ENCODE results near the gene TSPAN9. TPM values are rescaled to one million over a fixed set of nuclear protein-coding genes. Genes with fewer than 3 reads are reported as not detected.

The TSPAN9 gene
- total and polyA plus RNA-seq, 2 of the 4 experiments (the other 2 are of a cell fraction), result 17.7 to 39.1 TPM

GRCh38 chr12:3032770-3033538 lies 44.2 kb upstream of the TSPAN9 start:
- WGBS, 2 experiments (ENCODE audit: extremely low coverage in 2 of 2, insufficient read length in 1 of 2), result 78% methylated on average over 12 of the region's 27 CpGs; no CpG with 5 or more reads in 1 of the 2 experiments
- Histone ChIP-seq H3K9me3 (ENCODE audit: control insufficient read depth, insufficient read depth, low read length) (no peaks in the 10 kb centered on the region), H2AK9ac (replicated peaks; ENCODE audit: low read depth, low read length, poor library complexity) (no peak overlapping the region), H4K20me1 (ENCODE audit: insufficient read depth, low read length) (no peaks in the 10 kb centered on the region), H2AK5ac (ENCODE audit: low read depth, low read length) (no peak overlapping the region), H3K56ac (ENCODE audit: extremely low read depth, insufficient read depth, low read length) (no peak overlapping the region), H4K91ac (ENCODE audit: insufficient read depth, low read depth, low read length) (no peak overlapping the region), H4K8ac (ENCODE audit: low read depth in 2 of 2, low read length in 2 of 2) (no peak overlapping the region), H3K4ac (ENCODE audit: low read depth, low read length) (no peak overlapping the region), H3K4me1 (ENCODE audit: control insufficient read depth, insufficient read depth, low read length) (peaks cover 3% of the 10 kb centered on the region; the same call in 1 of the 2 replicates), H4K5ac (ENCODE audit: low read depth, low read length) (no peak overlapping the region), H3K79me1 (ENCODE audit: low read depth in 1 of 2, low read length in 2 of 2) (no peaks in the 10 kb centered on the region; a peak in 1 of 4 replicates), H3K4me3 (ENCODE audit: insufficient read depth, low read depth, low read length) (no peak overlapping the region), H2AFZ (replicated peaks; ENCODE audit: low read length, poor library complexity) (no peak overlapping the region), H3K18ac (ENCODE audit: low read depth, low read length) (no peak overlapping the region), H3K36me3 (ENCODE audit: control insufficient read depth, insufficient read depth, low read length) (peaks cover 12% of the 10 kb centered on the region), H2BK15ac (ENCODE audit: low read depth, low read length) (no peak overlapping the region), H3K27me3 (ENCODE audit: control insufficient read depth, insufficient read depth, low read length) (no peaks in the 10 kb centered on the region), H3K14ac (replicated peaks; ENCODE audit: low read depth, low read length) (no peak overlapping the region), H3K4me2 (ENCODE audit: low read depth, low read length) (no peak overlapping the region), H3K23ac (ENCODE audit: low read depth, low read length) (no peak overlapping the region), H2BK5ac (ENCODE audit: low read depth, low read length, poor library complexity, severe bottlenecking) (no peak overlapping the region), H2BK120ac (ENCODE audit: low read depth, low read length) (no peak overlapping the region), H3K9ac (ENCODE audit: low read depth, low read length) (no peak overlapping the region), H2BK20ac (ENCODE audit: low read depth, low read length) (no peak overlapping the region), H3K9me1 (ENCODE audit: insufficient read depth, low read length) (no peaks in the 10 kb centered on the region; the same call in 1 of the 2 replicates), H3K27ac (ENCODE audit: insufficient read depth, low read length) (no peak overlapping the region)
- TF ChIP-seq NFE2L2 (IDR thresholded peaks at IDR 0.05; ENCODE audit: low read depth, low read length), result no peak
- DNase-seq (no peak), ATAC-seq (ENCODE audit: low read depth) (no peak)
- in situ Hi-C loops (cut with MboI; ENCODE audit: low sequenced_read_pairs) (loop anchor here (10.0 kb wide), 1 partner anchor 178 kb away; the partner anchor contains the start of gene TEX52), dilution Hi-C loops (cut with HindIII; ENCODE audit: low sequenced_read_pairs, unreplicated experiment) (no loop called here), intact Hi-C loops (cut with micrococcal nuclease) (no loop called here)
- no TSS peak for BruUV-seq (replicated peaks)
- POLR2A ChIA-PET (ENCODE audit: unreplicated experiment), result no interaction called here
- CTCF ChIA-PET, result interaction anchor here (1.2 kb wide), 1 partner anchor 179 kb away, joined by 4 read pairs; no protein-coding TSS in a partner anchor
